AG04449 (cell line): ENCODE data around the gene CTNNA2.

Experiments
- CTCF ChIA-PET: fragments of 350-600 bp; formaldehyde crosslinking; extraction: SDS; loops from one replicate; lab custom pipeline; 2021; ENCODE audit warnings: antibody characterized with exemption; lab: Yijun Ruan, JAX
- POLR2A ChIA-PET: fragments of 400-600, 350-600 bp; formaldehyde crosslinking; extraction: SDS; loops from one replicate; lab custom pipeline; 2020; ENCODE audit warnings: antibody characterized with exemption, inconsistent platforms; lab: Yijun Ruan, JAX
- DNase-seq: peaks from one replicate; pipeline ENCODE4 v3.0.0-alpha.2; 2010; ENCODE audit warnings: low read depth, low spot score
- H3K4me3 ChIP-seq: 2 replicates; pipeline ENCODE4 v1.5.1; 2011; ENCODE audit warnings: low read depth, mild to moderate bottlenecking, control low read depth, low read length
- TF ChIP-seq, protein P1 (sequence below): IDR thresholded peaks from one replicate; pipeline ENCODE4 v1.5.1; 2011; ENCODE audit warnings: mild to moderate bottlenecking, moderate library complexity, low read length, control low read depth, inconsistent platforms; ENCODE audit not compliant: insufficient read depth; ENCODE audit errors: missing control alignments

CTNNA2 gene

DNA sequence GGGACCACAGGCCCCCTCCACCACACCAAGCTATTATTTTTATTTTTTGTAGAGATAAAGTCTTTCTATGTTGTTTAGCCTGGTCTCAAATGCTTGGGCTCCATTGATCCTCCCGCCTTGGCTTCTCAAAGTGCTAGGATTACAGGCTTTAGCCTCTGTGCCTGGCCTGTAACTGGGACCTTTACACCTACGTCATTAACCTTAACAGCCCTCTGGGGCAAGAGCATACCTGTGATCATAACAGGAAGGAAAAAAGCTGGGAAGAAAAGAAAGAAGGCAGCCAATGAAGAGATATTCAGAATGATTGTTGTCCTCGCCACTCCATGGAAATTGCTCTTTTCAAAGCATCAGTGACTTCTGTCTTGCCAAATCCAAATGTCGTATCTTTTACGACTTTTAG is 453.5 kb downstream of the CTNNA2 start:
- ChIA-PET POLR2A (no interaction called here), CTCF (no interaction called here)
- H3K4me3 ChIP-seq: no peak overlapping the region
- TF ChIP-seq, protein P1, sequence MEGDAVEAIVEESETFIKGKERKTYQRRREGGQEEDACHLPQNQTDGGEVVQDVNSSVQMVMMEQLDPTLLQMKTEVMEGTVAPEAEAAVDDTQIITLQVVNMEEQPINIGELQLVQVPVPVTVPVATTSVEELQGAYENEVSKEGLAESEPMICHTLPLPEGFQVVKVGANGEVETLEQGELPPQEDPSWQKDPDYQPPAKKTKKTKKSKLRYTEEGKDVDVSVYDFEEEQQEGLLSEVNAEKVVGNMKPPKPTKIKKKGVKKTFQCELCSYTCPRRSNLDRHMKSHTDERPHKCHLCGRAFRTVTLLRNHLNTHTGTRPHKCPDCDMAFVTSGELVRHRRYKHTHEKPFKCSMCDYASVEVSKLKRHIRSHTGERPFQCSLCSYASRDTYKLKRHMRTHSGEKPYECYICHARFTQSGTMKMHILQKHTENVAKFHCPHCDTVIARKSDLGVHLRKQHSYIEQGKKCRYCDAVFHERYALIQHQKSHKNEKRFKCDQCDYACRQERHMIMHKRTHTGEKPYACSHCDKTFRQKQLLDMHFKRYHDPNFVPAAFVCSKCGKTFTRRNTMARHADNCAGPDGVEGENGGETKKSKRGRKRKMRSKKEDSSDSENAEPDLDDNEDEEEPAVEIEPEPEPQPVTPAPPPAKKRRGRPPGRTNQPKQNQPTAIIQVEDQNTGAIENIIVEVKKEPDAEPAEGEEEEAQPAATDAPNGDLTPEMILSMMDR: no peak
- no peak for DNase-seq

GRCh38 chr2:79966882-79967281 is 454.0 kb downstream of the CTNNA2 start:
- no peak for DNase-seq
- ChIA-PET CTCF (no interaction called here), POLR2A (no interaction called here)
- H3K4me3 ChIP-seq: no peak overlapping the region
- TF ChIP-seq, protein P1: no peak

DNA sequence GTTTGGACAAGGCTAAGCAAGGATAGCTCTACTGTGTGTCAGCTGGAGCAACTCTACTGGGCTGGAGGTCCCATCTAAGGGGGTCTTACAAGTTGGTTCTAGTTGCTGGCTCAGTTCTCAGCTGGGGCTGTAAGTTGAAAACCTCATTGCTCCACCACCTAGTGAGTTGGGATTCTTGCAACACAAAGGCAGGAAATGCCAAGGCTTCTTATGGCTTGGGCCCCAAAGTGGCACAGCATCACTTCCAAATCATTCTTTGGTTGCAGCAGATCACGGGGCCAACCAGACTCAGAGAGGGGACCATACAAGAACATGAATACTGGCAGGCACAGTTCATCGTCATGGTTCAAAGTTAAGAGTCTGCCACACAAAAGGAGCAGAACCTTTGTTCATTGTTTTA is 459.0 kb downstream of the CTNNA2 start:
- CTCF ChIA-PET: no interaction called here

GRCh38 chr2:79972661-79973060 is 459.8 kb downstream of the CTNNA2 start:
- no peak overlapping the region for H3K4me3 ChIP-seq
- ChIA-PET POLR2A (no interaction called here), CTCF (no interaction called here)
- TF ChIP-seq, protein P1: no peak
- no peak for DNase-seq

More for the DNA sequence above, 459.0 kb downstream of the CTNNA2 start:
- DNase-seq: no peak
- TF ChIP-seq, protein P1: no peak
- no peak overlapping the region for H3K4me3 ChIP-seq
- POLR2A ChIA-PET: no interaction called here

- TF ChIP-seq, protein P1: no peak
- POLR2A ChIA-PET: no interaction called here
- CTCF ChIA-PET: interaction anchor here (0.9 to 1.1 kb wide), 2 partner anchors 26 to 262 kb away, joined by 3 to 4 read pairs; no protein-coding TSS in a partner anchor
- H3K4me3 ChIP-seq: no peak overlapping the region
- no peak for DNase-seq
These were observed 463.1 kb downstream of the CTNNA2 start for GRCh38 chr2:79975791-79976565.

DNA sequence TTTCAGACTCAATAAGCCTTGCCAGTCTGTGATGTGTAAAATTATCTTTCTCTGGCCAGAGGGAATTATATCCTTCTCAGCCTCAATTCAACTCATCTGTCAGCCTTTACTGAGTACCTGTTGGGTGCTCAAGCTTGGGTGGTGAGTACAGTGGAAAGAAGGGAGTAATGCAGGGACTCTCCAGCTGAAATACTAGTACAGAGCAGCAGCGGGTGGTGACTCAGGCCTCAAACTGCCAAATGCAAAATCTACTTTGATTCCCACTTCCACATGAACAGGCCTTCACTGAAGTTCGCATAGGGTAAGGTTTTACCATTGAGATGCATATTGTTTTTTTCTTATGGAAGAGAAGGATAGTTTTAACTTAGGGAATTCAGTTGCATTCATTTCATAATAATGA is 464.9 kb downstream of the CTNNA2 start:
- CTCF ChIA-PET: interaction anchor here (1.1 kb wide), 1 partner anchor 41 kb away, joined by 3 read pairs; no protein-coding TSS in a partner anchor
- TF ChIP-seq, protein P1: no peak
- no peak overlapping the region for H3K4me3 ChIP-seq
- POLR2A ChIA-PET: no interaction called here
- no peak for DNase-seq
